ENCODE measurements around the gene PARK7.

The PARK7 gene

DNA sequence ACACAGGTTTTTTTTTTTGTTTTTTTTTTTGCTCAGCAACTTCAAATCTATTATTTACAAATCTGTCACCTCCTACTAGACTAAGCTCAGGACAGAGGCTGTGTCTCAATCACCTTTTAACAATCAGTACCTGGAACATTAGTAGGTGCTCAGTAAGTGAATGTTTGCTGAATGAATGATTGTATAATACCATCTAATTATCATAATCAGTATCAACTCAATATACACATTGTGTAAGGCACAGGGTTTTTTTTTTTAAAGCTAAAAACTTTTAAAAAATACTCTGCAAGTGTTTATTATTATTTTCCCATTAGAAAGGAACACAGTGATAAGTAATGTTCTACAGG lies 55.4 kb downstream of the PARK7 start:
- TF ChIP-seq GATA2 (IDR thresholded peaks at IDR 0.05; ENCODE audit: low read depth, low read length) (no peak), GATA3 (IDR thresholded peaks at IDR 0.05; ENCODE audit: low read depth, low read length) (no peak)

DNA sequence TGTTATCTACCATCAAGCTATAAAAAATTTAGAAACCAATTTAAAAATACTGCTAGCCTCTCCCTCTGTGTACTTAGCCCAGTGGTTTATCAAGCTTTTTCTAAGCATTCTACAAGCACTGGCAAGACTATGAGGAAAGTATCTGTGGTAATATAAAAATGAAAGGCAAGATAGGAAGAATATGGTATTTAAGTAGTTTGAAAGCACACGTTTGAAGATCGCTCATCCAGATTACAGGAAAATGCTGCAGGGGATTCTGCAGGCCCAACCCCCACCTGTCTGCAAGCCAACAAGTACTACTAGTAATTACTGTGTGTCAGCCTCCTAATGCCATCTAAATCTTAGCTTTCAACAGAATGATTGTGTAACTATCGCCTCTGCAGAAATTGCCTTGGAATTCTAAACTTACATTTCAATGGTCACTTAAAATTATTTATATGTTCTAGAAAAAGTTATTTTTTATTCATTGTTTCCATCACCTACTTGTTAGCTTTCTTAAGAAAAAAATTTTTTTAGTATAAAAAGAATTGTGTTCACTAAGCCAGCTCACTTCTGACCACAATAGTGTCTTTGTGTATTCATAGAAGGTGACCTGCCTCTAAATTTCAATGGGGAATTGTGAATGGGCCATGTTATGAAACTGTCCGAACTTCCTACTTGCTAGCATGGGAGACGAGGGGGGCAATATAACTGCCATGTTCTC lies 56.1 kb downstream of the PARK7 start:
- TF ChIP-seq GATA3 (IDR thresholded peaks at IDR 0.05; ENCODE audit: low read depth, low read length): peak; percentile 68
- TF ChIP-seq GATA2 (IDR thresholded peaks at IDR 0.05; ENCODE audit: low read depth, low read length): peak; percentile 50; the same call in 1 of the 2 replicates

DNA sequence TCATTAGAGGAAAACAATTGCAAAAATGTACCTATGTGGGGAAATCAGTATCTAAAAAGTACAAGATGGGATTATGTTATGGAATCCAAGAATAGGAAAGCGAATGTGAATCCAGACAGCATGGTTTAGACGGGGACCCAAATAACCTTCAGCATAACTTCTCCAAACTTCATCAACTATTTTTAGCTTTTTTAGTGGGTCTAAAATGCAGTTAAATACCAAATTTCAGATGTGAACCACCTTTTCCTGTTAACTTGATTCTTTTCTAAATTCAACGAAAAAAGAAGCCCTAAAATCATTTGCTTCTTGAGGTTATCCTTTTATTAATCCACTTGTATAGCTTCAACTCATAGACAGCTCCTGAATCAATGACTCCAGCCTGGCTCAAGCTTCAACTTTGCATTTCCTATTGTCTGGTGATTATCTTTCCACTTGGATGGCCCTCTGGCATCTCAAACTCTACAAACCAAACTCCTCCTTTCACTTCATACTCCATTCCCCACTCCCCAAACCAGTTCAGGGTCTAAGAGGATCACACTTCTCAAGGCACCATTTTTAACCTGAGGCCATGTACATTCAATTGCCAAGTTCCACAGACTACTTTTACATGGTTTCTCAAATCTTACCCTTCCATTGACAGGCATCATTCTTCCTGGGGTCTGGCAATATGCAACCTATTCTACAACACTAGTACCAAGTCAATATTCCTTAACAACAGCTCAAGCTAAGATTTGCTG lies 57.1 kb downstream of the PARK7 start:
- TF ChIP-seq GATA3 (IDR thresholded peaks at IDR 0.05; ENCODE audit: low read depth, low read length) (no peak), GATA2 (IDR thresholded peaks at IDR 0.05; ENCODE audit: low read depth, low read length) (no peak)

DNA sequence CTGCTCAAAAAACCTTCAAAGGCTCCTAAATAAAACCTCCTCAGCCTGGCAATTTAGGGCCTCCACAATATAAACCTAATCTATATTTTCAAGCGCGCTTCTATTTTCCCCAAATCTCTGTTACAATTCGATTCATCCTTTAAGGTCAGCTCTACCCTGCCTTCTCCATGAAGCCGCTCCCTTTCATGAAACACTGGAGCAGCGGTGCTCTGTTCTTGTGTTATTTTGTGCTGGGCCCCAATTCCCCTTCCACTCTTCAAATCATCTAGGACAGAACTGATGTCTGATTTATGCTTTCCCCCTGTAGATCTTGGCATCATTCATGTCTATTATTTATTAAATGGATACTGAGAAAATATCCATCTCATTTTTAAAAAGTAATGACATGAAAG lies 57.7 kb downstream of the PARK7 start:
- TF ChIP-seq GATA3 (IDR thresholded peaks at IDR 0.05; ENCODE audit: low read depth, low read length): no peak
- TF ChIP-seq GATA2 (IDR thresholded peaks at IDR 0.05; ENCODE audit: low read depth, low read length): no peak

DNA sequence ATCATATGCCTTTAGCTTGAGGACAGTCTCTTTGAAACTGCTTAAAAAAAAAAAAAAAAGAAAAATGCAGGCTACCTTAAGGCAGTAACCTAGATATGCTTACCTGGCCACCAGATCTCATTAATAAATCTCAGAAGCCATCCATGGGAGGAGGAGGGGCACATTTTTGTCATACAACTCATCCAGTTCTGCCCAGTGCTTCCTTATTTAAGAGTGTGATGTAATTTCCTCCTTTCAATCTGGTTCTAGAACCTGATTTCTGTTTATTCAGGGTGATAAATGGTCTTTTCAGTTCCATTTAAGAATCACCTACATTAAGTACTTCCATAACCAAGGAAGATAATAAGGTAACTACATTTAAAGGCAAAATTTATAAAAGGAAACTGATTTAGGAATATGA lies 58.5 kb downstream of the PARK7 start:
- TF ChIP-seq GATA2 (IDR thresholded peaks at IDR 0.05; ENCODE audit: low read depth, low read length): no peak
- no peak for TF ChIP-seq GATA3 (IDR thresholded peaks at IDR 0.05; ENCODE audit: low read depth, low read length)

DNA sequence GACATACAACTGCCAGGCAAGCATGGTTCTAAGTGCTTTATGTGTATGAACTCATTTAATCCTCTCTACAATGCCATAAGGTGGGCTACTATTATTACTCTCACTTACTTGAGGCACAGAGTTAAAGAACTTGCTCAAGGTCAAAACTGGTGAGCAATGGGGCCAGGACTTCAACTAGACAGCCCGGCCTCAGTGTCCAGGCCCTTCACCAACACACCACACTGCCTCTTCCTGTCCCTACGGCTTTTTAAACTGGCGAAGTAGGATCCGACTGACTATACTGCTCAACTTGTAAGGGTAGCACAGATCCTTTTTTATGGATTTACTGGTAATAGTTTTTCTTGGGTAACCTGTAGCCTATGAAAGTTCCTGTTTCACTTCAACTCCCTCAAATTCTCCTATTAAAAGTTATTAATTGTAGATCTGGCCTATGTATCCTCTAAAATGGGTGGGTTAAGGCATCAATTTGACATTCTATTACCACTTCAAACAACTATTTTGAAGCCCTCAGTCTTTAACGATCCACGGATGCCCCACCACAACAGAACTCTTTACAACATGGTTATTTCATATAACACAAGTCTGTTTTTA lies 60.3 kb downstream of the PARK7 start:
- TF ChIP-seq GATA2 (IDR thresholded peaks at IDR 0.05; ENCODE audit: low read depth, low read length) (no peak), GATA3 (IDR thresholded peaks at IDR 0.05; ENCODE audit: low read depth, low read length) (no peak)

DNA sequence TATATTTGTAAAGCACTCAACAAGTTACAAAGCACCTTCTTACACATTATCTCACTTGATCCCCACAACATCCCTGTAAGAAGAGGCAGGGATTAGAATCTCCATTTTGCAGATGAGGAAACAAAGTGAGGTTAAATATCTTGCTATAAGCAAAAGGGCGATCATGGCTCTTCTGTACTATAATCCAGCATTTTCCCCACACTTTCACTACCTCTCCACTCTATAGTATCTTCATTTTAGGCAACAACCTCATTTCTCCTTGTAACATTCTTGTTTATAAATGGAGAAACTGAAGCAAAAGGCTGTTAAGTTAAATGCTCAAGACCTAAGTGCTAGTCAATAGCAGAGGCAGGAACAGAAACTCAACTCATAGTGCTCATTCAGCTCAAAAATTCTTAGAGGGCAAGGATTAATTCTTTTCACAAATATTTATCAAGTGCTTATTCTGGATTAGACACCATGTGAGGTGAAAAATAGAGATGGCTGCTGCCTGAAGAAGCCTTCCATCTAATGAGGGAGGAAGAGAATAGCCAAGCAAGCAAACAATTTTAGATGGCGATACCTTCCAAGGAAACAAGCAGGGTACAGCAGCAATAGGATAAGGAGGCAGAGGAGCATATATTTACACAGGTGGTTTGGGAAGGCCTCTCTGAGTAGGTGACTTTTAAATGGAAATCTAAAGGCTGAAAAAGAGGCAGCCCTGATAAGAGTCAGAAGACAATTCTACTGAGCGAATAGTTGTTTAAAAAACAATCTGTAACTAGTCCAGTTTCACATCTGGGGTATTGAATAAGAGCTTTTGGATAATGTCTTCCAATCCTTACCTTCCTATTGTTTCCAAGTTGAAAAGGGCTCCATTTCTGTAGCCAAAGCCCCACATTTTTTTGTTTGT lies 61.1 kb downstream of the PARK7 start:
- TF ChIP-seq GATA2 (IDR thresholded peaks at IDR 0.05; ENCODE audit: low read depth, low read length): no peak
- no peak for TF ChIP-seq GATA3 (IDR thresholded peaks at IDR 0.05; ENCODE audit: low read depth, low read length)

DNA sequence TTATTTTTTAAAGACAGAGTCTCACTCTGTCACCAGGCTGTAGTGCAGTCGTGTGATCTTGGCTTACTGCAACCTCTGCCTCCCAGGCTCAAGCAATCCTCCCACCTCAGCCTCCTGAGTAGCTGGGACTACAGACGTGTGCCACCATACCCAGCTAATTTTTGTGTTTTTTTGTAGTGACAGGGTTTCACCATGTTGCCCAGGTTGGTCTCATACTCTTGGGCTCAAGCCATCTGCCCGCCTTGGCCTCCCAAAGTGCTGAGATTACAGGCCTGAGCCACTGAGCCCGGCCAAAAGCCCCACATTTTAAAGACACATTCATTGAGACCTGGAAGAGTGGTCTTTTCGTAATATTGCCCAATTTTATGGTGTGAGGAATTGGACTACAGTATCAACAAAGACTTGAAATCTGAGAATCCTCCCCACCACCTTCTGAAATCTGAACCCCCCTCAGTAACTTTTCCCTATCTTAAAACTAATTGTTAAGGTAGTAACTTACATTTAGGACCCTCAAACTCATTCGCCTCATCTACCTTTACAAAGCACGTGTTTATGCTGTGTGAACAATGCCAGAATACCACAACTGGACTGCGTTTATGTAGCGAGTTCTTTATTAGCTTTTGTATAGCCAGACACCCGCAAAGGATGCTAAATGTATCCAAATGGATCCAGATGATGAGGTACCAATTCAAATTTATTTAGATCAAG lies 61.9 kb downstream of the PARK7 start:
- no peak for TF ChIP-seq GATA3 (IDR thresholded peaks at IDR 0.05; ENCODE audit: low read depth, low read length)
- TF ChIP-seq GATA2 (IDR thresholded peaks at IDR 0.05; ENCODE audit: low read depth, low read length): no peak

DNA sequence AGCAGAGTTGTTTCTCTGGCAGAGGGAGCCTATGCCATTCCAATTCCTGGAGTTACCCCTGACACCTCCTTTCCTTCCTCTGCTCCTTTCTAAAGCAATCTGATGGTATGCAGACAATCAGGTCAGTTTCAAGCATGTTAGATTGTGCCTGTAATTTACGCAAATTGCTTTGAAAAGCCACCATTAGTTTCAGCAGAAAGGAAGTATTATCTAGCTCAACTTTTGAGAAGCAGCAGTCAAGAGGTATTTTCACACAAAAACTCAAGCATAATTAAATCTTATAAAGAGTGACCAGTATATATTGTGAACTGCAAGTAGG lies 62.4 kb downstream of the PARK7 start:
- TF ChIP-seq GATA2 (IDR thresholded peaks at IDR 0.05; ENCODE audit: low read depth, low read length) (no peak), GATA3 (IDR thresholded peaks at IDR 0.05; ENCODE audit: low read depth, low read length) (no peak)

DNA sequence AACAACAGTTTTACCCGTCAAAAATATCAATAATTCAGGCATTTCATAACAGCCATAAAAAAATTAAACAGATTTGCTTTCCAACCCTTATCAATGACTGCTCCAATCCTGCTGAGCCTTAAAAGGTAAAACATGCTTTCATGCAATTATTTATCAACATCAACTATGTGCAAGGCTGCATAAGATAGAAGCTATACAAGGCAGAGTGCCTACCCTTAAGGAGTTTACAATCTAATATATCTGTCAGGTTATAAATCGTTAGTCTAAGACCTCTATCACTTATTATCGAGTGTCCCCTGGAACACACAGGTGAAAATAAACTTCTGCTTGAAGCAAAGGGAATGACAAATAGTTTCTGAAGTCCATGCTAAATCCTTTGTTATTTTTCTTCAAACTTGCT lies 62.8 kb downstream of the PARK7 start:
- TF ChIP-seq GATA3 (IDR thresholded peaks at IDR 0.05; ENCODE audit: low read depth, low read length) (no peak), GATA2 (IDR thresholded peaks at IDR 0.05; ENCODE audit: low read depth, low read length) (no peak)

DNA sequence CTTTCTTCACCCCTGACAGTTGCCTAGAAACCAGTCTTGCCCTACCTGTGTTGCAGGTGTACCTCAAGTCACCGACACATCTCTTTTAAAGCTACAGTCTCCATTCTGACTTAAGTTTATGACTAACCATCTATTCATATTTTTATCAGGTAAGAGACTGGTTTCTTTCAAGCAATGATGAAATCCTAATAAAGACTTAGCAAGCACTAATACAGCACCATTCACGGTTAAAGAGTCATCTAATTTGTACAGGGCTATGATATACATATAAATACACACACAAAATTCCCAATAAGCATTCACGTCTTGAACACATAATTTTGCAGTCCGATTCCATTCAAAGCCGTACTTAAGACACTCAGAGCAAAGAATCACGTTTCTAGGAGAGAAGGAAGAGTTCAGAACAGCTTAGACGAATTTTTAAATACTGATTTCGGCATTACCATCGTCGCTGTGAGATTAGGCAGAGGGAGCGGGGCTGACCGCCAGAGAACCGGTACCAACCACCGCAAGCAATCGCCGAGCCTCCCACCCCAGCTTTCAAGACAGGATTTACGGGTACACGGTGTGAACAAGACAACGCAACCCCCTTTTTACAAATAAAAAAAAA lies 63.7 kb downstream of the PARK7 start:
- TF ChIP-seq GATA3 (IDR thresholded peaks at IDR 0.05; ENCODE audit: low read depth, low read length) (no peak), GATA2 (IDR thresholded peaks at IDR 0.05; ENCODE audit: low read depth, low read length) (no peak)

DNA sequence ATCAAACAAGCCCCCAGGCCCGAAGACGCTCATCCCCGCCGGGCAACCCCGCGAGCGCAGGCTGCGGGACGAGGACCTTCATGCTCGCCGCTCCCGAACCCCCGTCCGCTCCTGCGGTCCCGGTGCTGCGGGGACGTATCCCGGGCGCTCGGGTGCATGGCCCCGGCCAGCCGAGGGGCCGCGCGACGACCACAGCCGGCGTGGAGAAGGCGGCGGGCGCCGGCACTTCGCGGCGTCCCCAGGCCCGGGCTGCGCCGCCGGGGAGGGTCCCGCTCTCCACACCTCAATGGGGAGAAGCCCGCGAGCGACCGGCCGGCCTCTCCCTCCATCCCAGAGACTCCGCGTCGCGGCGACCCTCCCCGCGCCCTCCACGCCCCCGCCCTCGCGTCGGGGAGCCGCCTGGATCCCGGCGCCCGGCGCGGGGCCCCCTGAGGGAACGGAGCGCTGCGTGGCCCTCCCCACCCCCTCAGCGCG lies 64.2 kb downstream of the PARK7 start:
- TF ChIP-seq GATA3 (IDR thresholded peaks at IDR 0.05; ENCODE audit: low read depth, low read length): no peak
- TF ChIP-seq GATA2 (IDR thresholded peaks at IDR 0.05; ENCODE audit: low read depth, low read length): no peak
